Testis (tissue), 3 donors: ENCODE measurements around the gene CACUL1. TPM values are rescaled to one million over a fixed set of nuclear protein-coding genes. Genes with fewer than 3 reads are reported as not detected.

Experiments used
- DNase-seq: peaks from one replicate; pipeline ENCODE4 v3.0.0-alpha.2; 2019
- H3K27ac ChIP-seq, 2 donors: fragments of 200-600 bp; sonication (generic); one replicate each; pipeline ENCODE4 v1.5.1; 2019
- H3K27me3 ChIP-seq: fragments of 200-600 bp; sonication (generic); one replicate; pipeline ENCODE4 v1.5.1; 2019
- H3K36me3 ChIP-seq: fragments of 200-600 bp; sonication (generic); one replicate; pipeline ENCODE4 v1.5.1; 2017; ENCODE audit warnings: low read depth; ENCODE audit errors: missing control alignments
- H3K4me1 ChIP-seq: fragments of 200-600 bp; sonication (generic); one replicate; pipeline ENCODE4 v1.5.1; 2019
- H3K4me3 ChIP-seq, 2 donors: fragments of 200-600 bp; sonication (generic); one replicate each; pipeline ENCODE4 v1.5.1; 2017 to 2019
- H3K9me3 ChIP-seq: fragments of 200-600 bp; sonication (generic); one replicate; pipeline ENCODE4 v1.5.1; 2017
- POLR2A ChIP-seq: fragments of 450-650 bp; IDR thresholded peaks from one replicate; pipeline ENCODE4 v1.6.1; 2017; ENCODE audit warnings: antibody characterized with exemption, mild to moderate bottlenecking, moderate library complexity
- WGBS, 2 donors: methylation state at CpG; one replicate each; pipeline ENCODE4 v1.1.5; 2018; 5-methylcytosine and 5-hydroxymethylcytosine counted together
- intact Hi-C: fragments of 100-400 bp; cut with DNase I; formaldehyde crosslinking; loops from one replicate; pipeline ENCODE4 v1.15.1; 2023; ENCODE audit warnings: low total_unique reads
- polyA plus RNA-seq: library from polyadenylated mRNA; stranded (reverse); fragments of 350-450 nt; fragmentation: Illumina TruSeq; extraction: RNeasy Lipid Tissue Mini Kit (QIAGEN cat#74804); gene quantifications from one replicate; pipeline ENCODE4 v1.2.3, GENCODE V29; 2014; ENCODE audit warnings: low read depth, low replicate concordance; ENCODE audit not compliant: insufficient read depth
- total RNA-seq, 2 donors: library from RNA; depleted of rRNA; stranded (reverse); fragments of >200 nt; gene quantifications; one replicate each; pipeline ENCODE4 v1.2.3, GENCODE V29; 2016
- TF ChIP-seq, protein P1 (sequence below), 3 experiments: fragments of 450-650 bp in 2 of 3; fragments of 200-600 bp in 1 of 3; sonication (generic) in 1 of 3; IDR thresholded peaks; one replicate each; pipeline ENCODE4 v1.5.1; 2016 to 2019; ENCODE audit warnings: antibody characterized with exemption in 3 of 3, mild to moderate bottlenecking in 2 of 3, moderate library complexity in 1 of 3

Gene CACUL1
- total and polyA plus RNA-seq, 3 donors from 2014 or later: 60.1 to 72.0 (median 62.6) TPM

DNA sequence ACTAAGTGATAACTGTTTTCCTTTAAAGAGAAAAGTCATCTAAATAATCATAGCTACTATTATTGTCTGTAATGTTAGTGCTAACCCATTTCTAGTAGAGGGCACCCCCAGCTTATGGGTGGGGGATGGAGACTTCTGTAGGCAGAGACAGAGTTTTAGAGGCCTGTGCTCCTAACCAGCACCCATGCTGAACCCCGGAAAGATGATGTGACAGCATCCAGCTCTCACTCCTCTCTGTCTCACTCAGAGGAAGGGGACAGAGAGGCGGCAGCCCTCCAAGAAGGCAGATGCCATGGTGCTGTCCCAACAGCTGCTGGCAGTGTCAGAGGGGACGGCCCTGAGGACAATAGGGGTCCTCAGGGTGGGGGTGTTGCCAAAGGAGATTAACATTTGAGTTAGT, 84.9 kb downstream of the CACUL1 start:
- intact Hi-C loops: no loop called here
- Histone ChIP-seq H3K4me1 (peaks cover 13% of the 10 kb centered on the region), H3K27ac (no peak overlapping the region), H3K27me3 (no peaks in the 10 kb centered on the region), H3K36me3 (no peaks in the 10 kb centered on the region), H3K4me3 (no peak overlapping the region), H3K9me3 (no peaks in the 10 kb centered on the region)
- no peak for DNase-seq
- 70 to 77% methylated on average over 3 of the region's 3 CpGs for WGBS, 2 donors
- TF ChIP-seq, protein P1, sequence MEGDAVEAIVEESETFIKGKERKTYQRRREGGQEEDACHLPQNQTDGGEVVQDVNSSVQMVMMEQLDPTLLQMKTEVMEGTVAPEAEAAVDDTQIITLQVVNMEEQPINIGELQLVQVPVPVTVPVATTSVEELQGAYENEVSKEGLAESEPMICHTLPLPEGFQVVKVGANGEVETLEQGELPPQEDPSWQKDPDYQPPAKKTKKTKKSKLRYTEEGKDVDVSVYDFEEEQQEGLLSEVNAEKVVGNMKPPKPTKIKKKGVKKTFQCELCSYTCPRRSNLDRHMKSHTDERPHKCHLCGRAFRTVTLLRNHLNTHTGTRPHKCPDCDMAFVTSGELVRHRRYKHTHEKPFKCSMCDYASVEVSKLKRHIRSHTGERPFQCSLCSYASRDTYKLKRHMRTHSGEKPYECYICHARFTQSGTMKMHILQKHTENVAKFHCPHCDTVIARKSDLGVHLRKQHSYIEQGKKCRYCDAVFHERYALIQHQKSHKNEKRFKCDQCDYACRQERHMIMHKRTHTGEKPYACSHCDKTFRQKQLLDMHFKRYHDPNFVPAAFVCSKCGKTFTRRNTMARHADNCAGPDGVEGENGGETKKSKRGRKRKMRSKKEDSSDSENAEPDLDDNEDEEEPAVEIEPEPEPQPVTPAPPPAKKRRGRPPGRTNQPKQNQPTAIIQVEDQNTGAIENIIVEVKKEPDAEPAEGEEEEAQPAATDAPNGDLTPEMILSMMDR (IDR thresholded peaks at IDR 0.05): no peak
- no peak for TF ChIP-seq POLR2A

DNA sequence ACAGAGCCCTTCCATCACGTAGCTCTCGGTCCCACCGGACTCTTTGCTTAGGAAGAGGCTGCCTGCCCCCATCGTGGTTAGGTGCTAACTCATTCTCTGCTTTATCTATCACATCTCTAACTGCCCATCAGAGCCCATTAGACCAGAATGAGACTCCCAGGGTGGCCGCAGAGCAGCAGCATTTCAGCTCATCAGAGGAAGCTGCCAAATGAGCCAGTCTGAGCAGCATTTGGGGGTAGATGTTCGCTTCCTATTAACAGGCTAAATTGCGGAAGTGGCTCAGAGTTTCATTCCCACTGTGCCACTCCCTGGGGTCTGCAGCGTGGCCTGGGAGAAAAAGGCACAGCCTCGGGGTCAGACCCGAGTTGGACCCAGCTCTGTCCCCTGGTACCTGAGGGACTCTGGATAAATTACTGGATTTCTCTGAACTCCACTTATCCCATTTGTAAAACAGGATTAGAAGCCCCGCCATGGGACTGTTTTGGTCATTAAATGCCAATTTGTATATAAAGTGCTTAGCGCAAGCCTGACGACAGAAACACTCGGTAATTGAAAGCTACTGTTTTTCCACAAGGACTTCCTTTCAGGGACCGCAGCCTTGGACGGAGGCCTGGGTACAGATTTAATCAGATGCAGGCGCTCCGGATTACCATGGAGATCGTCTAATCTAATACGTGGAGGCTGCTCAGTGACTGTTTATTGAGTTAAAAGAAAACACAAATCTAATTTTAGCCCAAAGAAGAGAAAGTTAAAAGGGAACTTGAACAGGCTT, 85.6 kb downstream of the CACUL1 start:
- Histone ChIP-seq H3K27me3 (no peaks in the 10 kb centered on the region), H3K4me1 (peaks cover 13% of the 10 kb centered on the region), H3K36me3 (no peaks in the 10 kb centered on the region), H3K27ac (no peak overlapping the region), H3K9me3 (no peaks in the 10 kb centered on the region), H3K4me3 (no peak overlapping the region)
- intact Hi-C loops: no loop called here
- no peak for TF ChIP-seq POLR2A
- TF ChIP-seq, protein P1 (IDR thresholded peaks at IDR 0.05): no peak
- peak; percentile 61 for DNase-seq
- 38 to 40% methylated on average over 20 of the region's 20 CpGs for WGBS, 2 donors

- Histone ChIP-seq H3K27me3 (no peaks in the 10 kb centered on the region), H3K4me3 (no peak overlapping the region), H3K27ac (no peak overlapping the region), H3K36me3 (no peaks in the 10 kb centered on the region), H3K9me3 (no peaks in the 10 kb centered on the region), H3K4me1 (peaks cover 13% of the 10 kb centered on the region)
- intact Hi-C loops: no loop called here
- TF ChIP-seq POLR2A: no peak
- TF ChIP-seq, protein P1 (IDR thresholded peaks at IDR 0.05): no peak
- 62 to 69% methylated on average over 6 to 9 of the region's 9 CpGs for WGBS, 2 donors
- DNase-seq: no peak
Observed at GRCh38 chr10:118668228-118668952, 86.4 kb downstream of the CACUL1 start.

GRCh38 chr10:118667732-118668131, 87.0 kb downstream of the CACUL1 start:
- Histone ChIP-seq H3K4me3 (no peak overlapping the region), H3K9me3 (no peaks in the 10 kb centered on the region), H3K4me1 (peaks cover 13% of the 10 kb centered on the region), H3K36me3 (no peaks in the 10 kb centered on the region), H3K27ac (no peak overlapping the region), H3K27me3 (no peaks in the 10 kb centered on the region)
- no peak for DNase-seq
- TF ChIP-seq, protein P1 (IDR thresholded peaks at IDR 0.05): no peak
- TF ChIP-seq POLR2A: no peak
- WGBS, 2 donors: 68 to 86% methylated on average over 4 of the region's 4 CpGs
- intact Hi-C loops: no loop called here
